LNCaP clone FGC (cell line): Measurements from ENCODE around the gene RELN.

Source experiments
- DNase-seq: peaks from one replicate; pipeline ENCODE4 v3.0.0-alpha.2; 2011; ENCODE audit warnings: low read depth
- H3K4me3 ChIP-seq: 2 replicates; pipeline ENCODE4 v1.5.1; 2011; ENCODE audit warnings: mild to moderate bottlenecking, low read depth, low read length, control low read depth
- CTCF ChIP-seq: IDR thresholded peaks from 2 replicates; pipeline ENCODE4 v1.5.1; 2012; ENCODE audit warnings: mild to moderate bottlenecking; ENCODE audit not compliant: control insufficient read depth, insufficient read depth; ENCODE audit errors: extremely low read depth

Gene RELN

GRCh38 chr7:104029765-104030164 is 40.3 kb upstream of the RELN start:
- H3K4me3 ChIP-seq = no peak overlapping the region
- no peak for TF ChIP-seq CTCF

GRCh38 chr7:104024632-104025031 is 35.2 kb upstream of the RELN start:
- no peak overlapping the region for H3K4me3 ChIP-seq
- DNase-seq = no peak
- TF ChIP-seq CTCF = no peak

More at GRCh38 chr7:104029765-104030164, 40.3 kb upstream of the RELN start:
- DNase-seq = peak; percentile 70

GRCh38 chr7:104023100-104023499 is 33.6 kb upstream of the RELN start:
- H3K4me3 ChIP-seq = no peak overlapping the region
- no peak for TF ChIP-seq CTCF
- no peak for DNase-seq

GRCh38 chr7:104018425-104018824 is 29.0 kb upstream of the RELN start:
- H3K4me3 ChIP-seq = no peak overlapping the region
- TF ChIP-seq CTCF = no peak
- DNase-seq = no peak

GRCh38 chr7:104017001-104017400 is 27.5 kb upstream of the RELN start:
- no peak for TF ChIP-seq CTCF

GRCh38 chr7:104012835-104013234 is 23.4 kb upstream of the RELN start:
- no peak overlapping the region for H3K4me3 ChIP-seq
- no peak for TF ChIP-seq CTCF
- DNase-seq = peak; percentile 23

More at GRCh38 chr7:104017001-104017400, 27.5 kb upstream of the RELN start:
- H3K4me3 ChIP-seq = no peak overlapping the region
- DNase-seq = no peak

GRCh38 chr7:104011829-104012228 is 22.4 kb upstream of the RELN start:
- no peak for DNase-seq
- no peak for TF ChIP-seq CTCF
- no peak overlapping the region for H3K4me3 ChIP-seq
